GM23338 (cell line): Measurements from ENCODE around the gene PLEKHA8. TPM values are rescaled to one million over a fixed set of nuclear protein-coding genes. Genes with fewer than 3 reads are reported as not detected.

Experiments
- ATAC-seq: fragments of 200-7000 bp; cut with Tn5 transposase; 3 replicates; pipeline ENCODE4 v1.9.1; 2020
- DNase-seq: peaks from one replicate; pipeline ENCODE4 v3.0.0-alpha.2; 2015; ENCODE audit warnings: low spot score
- H2AFZ ChIP-seq: fragments of 200-600 bp; sonication (generic); 2 replicates; pipeline ENCODE4 v1.8.0; 2016; ENCODE audit warnings: antibody characterized with exemption, mild to moderate bottlenecking, moderate library complexity
- H3F3A ChIP-seq: fragments of 200-600 bp; sonication (generic); replicated peaks from 2 replicates; pipeline ENCODE4 v1.8.0; 2017; ENCODE audit warnings: antibody characterized with exemption, mixed run types, low read depth
- H3K27ac ChIP-seq: fragments of 200-600 bp; sonication (generic); 2 replicates; pipeline ENCODE4 v1.6.1; 2016; ENCODE audit warnings: low read depth
- H3K27me3 ChIP-seq: fragments of 200-600 bp; sonication (generic); 2 replicates; pipeline ENCODE4 v1.8.0; 2016; ENCODE audit warnings: mild to moderate bottlenecking, mixed run types, moderate library complexity; ENCODE audit not compliant: insufficient read depth
- H3K36me3 ChIP-seq: fragments of 200-600 bp; sonication (generic); 2 replicates; pipeline ENCODE4 v1.8.0; 2016; ENCODE audit warnings: mild to moderate bottlenecking; ENCODE audit not compliant: insufficient read depth
- H3K4me1 ChIP-seq: fragments of 200-600 bp; sonication (generic); 2 replicates; pipeline ENCODE4 v1.8.0; 2016; ENCODE audit warnings: mild to moderate bottlenecking, moderate library complexity; ENCODE audit not compliant: insufficient read depth
- H3K4me2 ChIP-seq: fragments of 200-600 bp; sonication (generic); 2 replicates; pipeline ENCODE4 v1.7.1; 2017; ENCODE audit warnings: mixed run types
- H3K4me3 ChIP-seq: fragments of 200-600 bp; sonication (generic); 2 replicates; pipeline ENCODE4 v1.6.1; 2016; ENCODE audit warnings: mixed run types
- H3K79me2 ChIP-seq: fragments of 200-600 bp; sonication (generic); replicated peaks from 2 replicates; pipeline ENCODE4 v1.8.0; 2017; ENCODE audit warnings: mild to moderate bottlenecking; ENCODE audit not compliant: insufficient read depth
- H3K9me2 ChIP-seq: fragments of 200-600 bp; sonication (generic); 2 replicates; pipeline ENCODE4 v1.8.0; 2017; ENCODE audit not compliant: insufficient read depth
- H4K20me1 ChIP-seq: fragments of 200-600 bp; sonication (generic); replicated peaks from 2 replicates; pipeline ENCODE4 v1.8.0; 2017; ENCODE audit warnings: mild to moderate bottlenecking; ENCODE audit not compliant: insufficient read depth
- H3K27ac Mint-ChIP-seq: 2 replicates; pipeline ENCODE4 v1.8.0; 2020; ENCODE audit warnings: inconsistent platforms, mild to moderate bottlenecking, moderate library complexity, mixed read lengths
- H3K27me3 Mint-ChIP-seq: 3 replicates; pipeline ENCODE4 v1.8.0; 2022; ENCODE audit warnings: low read depth, mild to moderate bottlenecking, moderate library complexity, mixed read lengths, inconsistent platforms; ENCODE audit not compliant: insufficient read depth, poor library complexity
- H3K36me3 Mint-ChIP-seq: 3 replicates; pipeline ENCODE4 v1.8.0; 2021; ENCODE audit warnings: low read depth, mild to moderate bottlenecking, inconsistent platforms, moderate library complexity, mixed read lengths
- H3K4me1 Mint-ChIP-seq: 3 replicates; pipeline ENCODE4 v1.8.0; 2020; ENCODE audit warnings: mild to moderate bottlenecking, inconsistent platforms, mixed read lengths
- H3K4me3 Mint-ChIP-seq: 3 replicates; pipeline ENCODE4 v1.8.0; 2021; ENCODE audit warnings: moderate library complexity, mild to moderate bottlenecking, inconsistent platforms, mixed read lengths
- H3K9me3 Mint-ChIP-seq: 3 replicates; pipeline ENCODE4 v1.8.0; 2020; ENCODE audit warnings: moderate library complexity, mild to moderate bottlenecking, inconsistent platforms, mixed read lengths
- CREB1 ChIP-seq: fragments of 250-450 bp; sonication (Bioruptor Pico); IDR thresholded peaks from 2 replicates; pipeline ENCODE4 v1.5.0; 2020; ENCODE audit warnings: low read depth, mild to moderate bottlenecking, moderate library complexity
- CTCF ChIP-seq, 2 experiments: fragments of 200-600 bp in 1 of 2; sonication (generic) in 1 of 2; conservative IDR thresholded peaks; 2 replicates each; pipeline versions ENCODE4 v1.5.1 to v1.6.1; 2016 to 2017; ENCODE audit warnings: antibody characterized with exemption in 2 of 2, low read depth in 2 of 2, mild to moderate bottlenecking in 2 of 2, moderate library complexity in 1 of 2
- ETS1 ChIP-seq: IDR thresholded peaks from 2 replicates; pipeline ENCODE4 v1.6.1; 2016; ENCODE audit warnings: antibody characterized with exemption
- EZH2 ChIP-seq: fragments of 200-600 bp; sonication (generic); IDR thresholded peaks from one replicate; pipeline ENCODE4 v1.8.0; 2017; ENCODE audit warnings: antibody characterized with exemption, mild to moderate bottlenecking, low read depth; ENCODE audit not compliant: unreplicated experiment
- EZH2phosphoT487 ChIP-seq: fragments of 200-600 bp; sonication (generic); IDR thresholded peaks from one replicate; pipeline ENCODE4 v1.8.1; 2018; ENCODE audit warnings: antibody characterized with exemption; ENCODE audit not compliant: unreplicated experiment
- JUNB ChIP-seq: IDR thresholded peaks from one replicate; pipeline ENCODE4 v1.6.1; 2016; ENCODE audit warnings: antibody characterized with exemption; ENCODE audit not compliant: unreplicated experiment
- NANOG ChIP-seq: IDR thresholded peaks from 2 replicates; pipeline ENCODE4 v1.6.1; 2016; ENCODE audit warnings: antibody characterized with exemption, borderline replicate concordance
- POLR2AphosphoS5 ChIP-seq: IDR thresholded peaks from 2 replicates; pipeline ENCODE4 v1.6.1; 2016; ENCODE audit warnings: antibody characterized with exemption, low read depth
- REST ChIP-seq: IDR thresholded peaks from one replicate; pipeline ENCODE4 v1.6.1; 2018; ENCODE audit warnings: antibody characterized with exemption; ENCODE audit not compliant: unreplicated experiment
- STAT1 ChIP-seq: IDR thresholded peaks from one replicate; pipeline ENCODE4 v1.6.1; 2016; ENCODE audit warnings: antibody characterized with exemption; ENCODE audit not compliant: unreplicated experiment
- ZNF114 ChIP-seq: fragments of 250-450 bp; sonication (Bioruptor Pico); IDR thresholded peaks from 2 replicates; pipeline ENCODE4 v1.5.0; 2020; ENCODE audit warnings: mild to moderate bottlenecking, moderate library complexity
- ZNF331 ChIP-seq: fragments of 250-450 bp; sonication (Bioruptor Pico); IDR thresholded peaks from 2 replicates; pipeline ENCODE4 v1.5.0; 2020; ENCODE audit warnings: low read depth, mild to moderate bottlenecking, moderate library complexity
- polyA plus RNA-seq: library from polyadenylated mRNA; unstranded; fragments of >200 nt; fragmentation: Nextera tagmentation; extraction: Ambion mirVana; gene quantifications from 2 replicates; pipeline ENCODE4 v1.2.1, GENCODE V29; 2016
- total RNA-seq: library from RNA; depleted of rRNA; stranded (reverse); fragments of >200 nt; shearing (Covaris generic); gene quantifications from 2 replicates; pipeline ENCODE4 v1.2.3, GENCODE V29; 2014
- TF ChIP-seq, protein P1 (sequence below): fragments of 250-450 bp; sonication (Bioruptor Pico); IDR thresholded peaks from 2 replicates; pipeline ENCODE4 v1.5.0; 2020; ENCODE audit warnings: mild to moderate bottlenecking, moderate library complexity

The PLEKHA8 gene
- total and polyA plus RNA-seq, 2 experiments from 2014 or later = 11.6 to 44.9 TPM

- peaks cover 25% of the 10 kb centered on the region for H3K36me3 ChIP-seq
- no peak for ATAC-seq
Observed at GRCh38 chr7:30053068-30053467, 24.9 kb downstream of the PLEKHA8 start.

More at GRCh38 chr7:30053068-30053467, 24.9 kb downstream of the PLEKHA8 start:
- DNase-seq = no peak
- H3F3A ChIP-seq = no peaks in the 10 kb centered on the region
- H3K4me2 ChIP-seq = no peak overlapping the region
- TF ChIP-seq ETS1 (no peak), EZH2phosphoT487 (no peak), JUNB (no peak), CTCF (conservative IDR thresholded peaks at IDR 0.05; ENCODE audit: low read depth in 2 of 2) (no peak), REST (no peak), ZNF331 (CRISPR knock-in tag) (no peak), ZNF114 (CRISPR knock-in tag) (no peak), STAT1 (no peak), CREB1 (CRISPR knock-in tag) (no peak), POLR2AphosphoS5 (no peak), EZH2 (no peak), NANOG (no peak)
- TF ChIP-seq, protein P1, sequence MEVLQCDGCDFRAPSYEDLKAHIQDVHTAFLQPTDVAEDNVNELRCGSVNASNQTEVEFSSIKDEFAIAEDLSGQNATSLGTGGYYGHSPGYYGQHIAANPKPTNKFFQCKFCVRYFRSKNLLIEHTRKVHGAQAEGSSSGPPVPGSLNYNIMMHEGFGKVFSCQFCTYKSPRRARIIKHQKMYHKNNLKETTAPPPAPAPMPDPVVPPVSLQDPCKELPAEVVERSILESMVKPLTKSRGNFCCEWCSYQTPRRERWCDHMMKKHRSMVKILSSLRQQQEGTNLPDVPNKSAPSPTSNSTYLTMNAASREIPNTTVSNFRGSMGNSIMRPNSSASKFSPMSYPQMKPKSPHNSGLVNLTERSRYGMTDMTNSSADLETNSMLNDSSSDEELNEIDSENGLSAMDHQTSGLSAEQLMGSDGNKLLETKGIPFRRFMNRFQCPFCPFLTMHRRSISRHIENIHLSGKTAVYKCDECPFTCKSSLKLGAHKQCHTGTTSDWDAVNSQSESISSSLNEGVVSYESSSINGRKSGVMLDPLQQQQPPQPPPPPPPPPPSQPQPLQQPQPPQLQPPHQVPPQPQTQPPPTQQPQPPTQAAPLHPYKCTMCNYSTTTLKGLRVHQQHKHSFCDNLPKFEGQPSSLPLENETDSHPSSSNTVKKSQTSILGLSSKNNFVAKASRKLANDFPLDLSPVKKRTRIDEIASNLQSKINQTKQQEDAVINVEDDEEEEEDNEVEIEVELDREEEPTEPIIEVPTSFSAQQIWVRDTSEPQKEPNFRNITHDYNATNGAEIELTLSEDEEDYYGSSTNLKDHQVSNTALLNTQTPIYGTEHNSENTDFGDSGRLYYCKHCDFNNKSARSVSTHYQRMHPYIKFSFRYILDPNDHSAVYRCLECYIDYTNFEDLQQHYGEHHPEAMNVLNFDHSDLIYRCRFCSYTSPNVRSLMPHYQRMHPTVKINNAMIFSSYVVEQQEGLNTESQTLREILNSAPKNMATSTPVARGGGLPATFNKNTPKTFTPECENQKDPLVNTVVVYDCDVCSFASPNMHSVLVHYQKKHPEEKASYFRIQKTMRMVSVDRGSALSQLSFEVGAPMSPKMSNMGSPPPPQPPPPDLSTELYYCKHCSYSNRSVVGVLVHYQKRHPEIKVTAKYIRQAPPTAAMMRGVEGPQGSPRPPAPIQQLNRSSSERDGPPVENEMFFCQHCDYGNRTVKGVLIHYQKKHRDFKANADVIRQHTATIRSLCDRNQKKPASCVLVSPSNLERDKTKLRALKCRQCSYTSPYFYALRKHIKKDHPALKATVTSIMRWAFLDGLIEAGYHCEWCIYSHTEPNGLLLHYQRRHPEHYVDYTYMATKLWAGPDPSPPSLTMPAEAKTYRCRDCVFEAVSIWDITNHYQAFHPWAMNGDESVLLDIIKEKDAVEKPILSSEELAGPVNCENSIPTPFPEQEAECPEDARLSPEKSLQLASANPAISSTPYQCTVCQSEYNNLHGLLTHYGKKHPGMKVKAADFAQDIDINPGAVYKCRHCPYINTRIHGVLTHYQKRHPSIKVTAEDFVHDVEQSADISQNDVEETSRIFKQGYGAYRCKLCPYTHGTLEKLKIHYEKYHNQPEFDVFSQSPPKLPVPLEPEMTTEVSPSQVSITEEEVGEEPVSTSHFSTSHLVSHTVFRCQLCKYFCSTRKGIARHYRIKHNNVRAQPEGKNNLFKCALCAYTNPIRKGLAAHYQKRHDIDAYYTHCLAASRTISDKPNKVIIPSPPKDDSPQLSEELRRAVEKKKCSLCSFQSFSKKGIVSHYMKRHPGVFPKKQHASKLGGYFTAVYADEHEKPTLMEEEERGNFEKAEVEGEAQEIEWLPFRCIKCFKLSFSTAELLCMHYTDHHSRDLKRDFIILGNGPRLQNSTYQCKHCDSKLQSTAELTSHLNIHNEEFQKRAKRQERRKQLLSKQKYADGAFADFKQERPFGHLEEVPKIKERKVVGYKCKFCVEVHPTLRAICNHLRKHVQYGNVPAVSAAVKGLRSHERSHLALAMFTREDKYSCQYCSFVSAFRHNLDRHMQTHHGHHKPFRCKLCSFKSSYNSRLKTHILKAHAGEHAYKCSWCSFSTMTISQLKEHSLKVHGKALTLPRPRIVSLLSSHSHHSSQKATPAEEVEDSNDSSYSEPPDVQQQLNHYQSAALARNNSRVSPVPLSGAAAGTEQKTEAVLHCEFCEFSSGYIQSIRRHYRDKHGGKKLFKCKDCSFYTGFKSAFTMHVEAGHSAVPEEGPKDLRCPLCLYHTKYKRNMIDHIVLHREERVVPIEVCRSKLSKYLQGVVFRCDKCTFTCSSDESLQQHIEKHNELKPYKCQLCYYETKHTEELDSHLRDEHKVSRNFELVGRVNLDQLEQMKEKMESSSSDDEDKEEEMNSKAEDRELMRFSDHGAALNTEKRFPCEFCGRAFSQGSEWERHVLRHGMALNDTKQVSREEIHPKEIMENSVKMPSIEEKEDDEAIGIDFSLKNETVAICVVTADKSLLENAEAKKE (CRISPR knock-in tag) = no peak
- no peaks in the 10 kb centered on the region for H3K79me2 ChIP-seq
- Mint-ChIP-seq H3K36me3 (peaks cover 57% of the 10 kb centered on the region), H3K4me1 (no peaks in the 10 kb centered on the region), H3K4me3 (no peak overlapping the region), H3K9me3 (no peaks in the 10 kb centered on the region; the same call in 2 of the 3 replicates), H3K27ac (no peak overlapping the region), H3K27me3 (peaks cover 2% of the 10 kb centered on the region)
- no peak overlapping the region for H3K4me3 ChIP-seq
- H3K4me1 ChIP-seq = no peaks in the 10 kb centered on the region
- no peaks in the 10 kb centered on the region; the same call in none of the 2 replicates for H4K20me1 ChIP-seq
- no peak overlapping the region for H2AFZ ChIP-seq
- H3K27ac ChIP-seq = no peak overlapping the region
- no peaks in the 10 kb centered on the region for H3K27me3 ChIP-seq
- H3K9me2 ChIP-seq = no peaks in the 10 kb centered on the region
